Neutrophil (primary cell): Measurements from ENCODE around the gene SULT6B1.

Source experiments
- H3K27ac ChIP-seq: fragments of 200-600 bp; sonication (generic); 2 replicates; pipeline ENCODE4 v1.5.1; 2016; ENCODE audit warnings: mild to moderate bottlenecking, moderate library complexity
- H3K27me3 ChIP-seq: fragments of 200-600 bp; sonication (generic); 2 replicates; pipeline ENCODE4 v1.6.0; 2016; ENCODE audit warnings: mild to moderate bottlenecking
- H3K36me3 ChIP-seq: fragments of 200-600 bp; sonication (generic); 2 replicates; pipeline ENCODE4 v1.5.1; 2017
- H3K4me1 ChIP-seq, 2 experiments: fragments of 200-600 bp in 1 of 2; sonication (generic) in 1 of 2; 1 replicate in 1 of 2; 2 replicates in 1 of 2; pipeline versions ENCODE4 v1.5.1 to v1.6.1; 2013 to 2016; ENCODE audit warnings: low read depth in 1 of 2, low read length in 1 of 2, mild to moderate bottlenecking in 1 of 2, moderate library complexity in 1 of 2; ENCODE audit not compliant: control insufficient read depth in 1 of 2, insufficient read depth in 1 of 2
- H3K4me3 ChIP-seq, 2 experiments: fragments of 200-600 bp in 1 of 2; sonication (generic) in 1 of 2; 1 replicate in 1 of 2; 2 replicates in 1 of 2; pipeline ENCODE4 v1.5.1; 2013 to 2016; ENCODE audit warnings: low read depth in 1 of 2, low read length in 1 of 2, mild to moderate bottlenecking in 1 of 2, moderate library complexity in 1 of 2
- H3K9me3 ChIP-seq: fragments of 200-600 bp; sonication (generic); 2 replicates; pipeline ENCODE4 v1.5.1; 2016
- CTCF ChIP-seq: fragments of 200-600 bp; sonication (generic); IDR thresholded peaks from 2 replicates; pipeline ENCODE4 v1.5.1; 2016; ENCODE audit warnings: antibody characterized with exemption

Gene SULT6B1

GRCh38 chr2:37181726-37182684 is 6.5 kb downstream of the SULT6B1 start:
- peaks cover 7 to 12% of the 10 kb centered on the region in 2 experiments for H3K4me1 ChIP-seq
- no peaks in the 10 kb centered on the region for H3K9me3 ChIP-seq
- no peak overlapping the region for H3K27ac ChIP-seq
- no peak for TF ChIP-seq CTCF
- no peak overlapping the region for H3K4me3 ChIP-seq
- peaks cover 9% of the 10 kb centered on the region for H3K27me3 ChIP-seq
- no peaks in the 10 kb centered on the region for H3K36me3 ChIP-seq

- no peak overlapping the region for H3K27ac ChIP-seq
- TF ChIP-seq CTCF = no peak
- H3K9me3 ChIP-seq = no peaks in the 10 kb centered on the region
- peaks cover 7 to 12% of the 10 kb centered on the region in 2 experiments for H3K4me1 ChIP-seq
- H3K27me3 ChIP-seq = peaks cover 9% of the 10 kb centered on the region
- H3K36me3 ChIP-seq = no peaks in the 10 kb centered on the region
- no peak overlapping the region for H3K4me3 ChIP-seq
Observed at GRCh38 chr2:37180640-37181039, 7.8 kb downstream of the SULT6B1 start.

GRCh38 chr2:37180006-37180639 is 8.3 kb downstream of the SULT6B1 start:
- Histone ChIP-seq H3K27me3 (peaks cover 8% of the 10 kb centered on the region), H3K27ac (no peak overlapping the region), H3K4me1 (peaks cover 7 to 12% of the 10 kb centered on the region in 2 experiments), H3K36me3 (no peaks in the 10 kb centered on the region), H3K9me3 (no peaks in the 10 kb centered on the region), H3K4me3 (no peak overlapping the region)
- TF ChIP-seq CTCF = no peak

GRCh38 chr2:37173741-37174140 is 14.7 kb downstream of the SULT6B1 start:
- H3K27me3 ChIP-seq = no peaks in the 10 kb centered on the region
- no peak for TF ChIP-seq CTCF
- H3K4me3 ChIP-seq = no peak overlapping the region

GRCh38 chr2:37171624-37171950 is 16.9 kb downstream of the SULT6B1 start:
- TF ChIP-seq CTCF = no peak
- Histone ChIP-seq H3K27ac (no peak overlapping the region), H3K4me1 (peaks cover 6 to 9% of the 10 kb centered on the region in 2 experiments), H3K27me3 (no peaks in the 10 kb centered on the region), H3K36me3 (no peaks in the 10 kb centered on the region), H3K9me3 (no peaks in the 10 kb centered on the region), H3K4me3 (no peak overlapping the region)

More at GRCh38 chr2:37173741-37174140, 14.7 kb downstream of the SULT6B1 start:
- no peaks in the 10 kb centered on the region for H3K9me3 ChIP-seq
- H3K27ac ChIP-seq = no peak overlapping the region
- no peaks in the 10 kb centered on the region for H3K36me3 ChIP-seq
- H3K4me1 ChIP-seq = peaks cover 4 to 7% of the 10 kb centered on the region in 2 experiments
